Stimulated activated memory B cell treated with anti-CD40 and anti-IgM and Interleukin-4, amounts not matched to agents 10 μg/mL and 1 μg/mL and 100 μg/mL, for 72 hours (primary cell): Measurements from ENCODE around the gene DCDC1.
"Not testable (repeated sequence)": the region's sequence is repeated elsewhere in the genome, so short reads cannot be mapped to it uniquely, and the experiment has no call there.

ENCODE experiments used
- ATAC-seq: fragments of 150-1000 bp; cut with Tn5 transposase; 2 replicates; pipeline ENCODE4 v1.10.0; 2021
- H3K27ac Mint-ChIP-seq: one replicate; pipeline ENCODE4 v1.8.0; 2022; ENCODE audit warnings: mild to moderate bottlenecking, mixed read lengths
- H3K27me3 Mint-ChIP-seq: one replicate; pipeline ENCODE4 v1.8.0; 2022; ENCODE audit warnings: mixed read lengths
- H3K36me3 Mint-ChIP-seq: one replicate; pipeline ENCODE4 v1.8.0; 2022; ENCODE audit warnings: mixed read lengths
- H3K4me1 Mint-ChIP-seq: one replicate; pipeline ENCODE4 v1.8.0; 2022; ENCODE audit warnings: mixed read lengths
- H3K4me3 Mint-ChIP-seq: one replicate; pipeline ENCODE4 v1.8.0; 2022; ENCODE audit warnings: mild to moderate bottlenecking, moderate library complexity, mixed read lengths
- H3K9me3 Mint-ChIP-seq: one replicate; pipeline ENCODE4 v1.8.0; 2022; ENCODE audit warnings: mixed read lengths

DCDC1 gene

DNA sequence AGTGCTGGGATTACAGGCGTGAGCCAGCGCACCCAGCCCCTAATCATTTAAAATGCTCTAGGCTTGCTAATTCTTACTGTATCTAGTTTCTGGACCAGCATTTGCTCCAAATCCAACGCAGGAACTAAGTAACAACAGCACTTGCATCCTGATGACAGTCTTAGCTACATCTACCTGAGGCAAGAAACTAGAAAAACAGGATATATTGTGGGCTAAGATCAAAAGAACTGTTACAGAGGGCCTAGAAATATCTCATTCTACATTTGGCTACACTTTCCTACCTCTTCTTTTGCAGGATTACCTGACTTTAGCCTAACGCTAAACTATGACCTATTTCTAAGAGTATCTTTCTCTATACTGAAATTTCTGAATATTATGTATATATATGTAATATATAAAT is 7.8 kb downstream of the DCDC1 start:
- H3K27me3 Mint-ChIP-seq: peaks cover 8% of the 10 kb centered on the region
- peaks cover 19% of the 10 kb centered on the region for H3K4me1 Mint-ChIP-seq
- H3K27ac Mint-ChIP-seq: no peak overlapping the region
- no peaks in the 10 kb centered on the region for H3K9me3 Mint-ChIP-seq
- no peak overlapping the region for H3K4me3 Mint-ChIP-seq
- ATAC-seq: no peak
- H3K36me3 Mint-ChIP-seq: no peaks in the 10 kb centered on the region

GRCh38 chr11:31355817-31356216 is 13.7 kb downstream of the DCDC1 start:
- no peak for ATAC-seq
- H3K27ac Mint-ChIP-seq: no peak overlapping the region
- H3K4me1 Mint-ChIP-seq: no peaks in the 10 kb centered on the region
- H3K9me3 Mint-ChIP-seq: no peaks in the 10 kb centered on the region
- no peaks in the 10 kb centered on the region for H3K36me3 Mint-ChIP-seq
- H3K27me3 Mint-ChIP-seq: peaks cover 9% of the 10 kb centered on the region
- H3K4me3 Mint-ChIP-seq: no peak overlapping the region

DNA sequence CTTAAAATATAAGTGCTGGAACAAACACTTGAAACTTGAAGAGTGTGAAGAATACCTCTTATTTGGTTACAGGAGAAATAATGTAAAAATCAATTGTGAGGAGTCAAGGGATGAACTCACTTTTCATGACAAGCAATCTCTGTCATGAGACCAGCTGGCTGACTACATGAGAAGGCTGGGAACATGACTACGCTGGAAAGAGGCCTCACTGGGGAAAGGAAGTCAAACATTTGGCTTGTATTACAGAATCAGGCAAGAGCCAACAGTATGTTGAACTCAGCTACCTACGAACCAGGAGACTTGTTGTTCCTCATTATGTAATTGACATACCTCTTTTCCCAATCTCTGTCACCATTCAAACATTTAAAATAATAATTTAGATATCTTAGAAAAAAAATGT is 14.4 kb downstream of the DCDC1 start:
- no peak for ATAC-seq
- Mint-ChIP-seq H3K27ac (no peak overlapping the region), H3K4me1 (no peaks in the 10 kb centered on the region), H3K9me3 (no peaks in the 10 kb centered on the region), H3K36me3 (no peaks in the 10 kb centered on the region), H3K27me3 (peaks cover 9% of the 10 kb centered on the region), H3K4me3 (no peak overlapping the region)

DNA sequence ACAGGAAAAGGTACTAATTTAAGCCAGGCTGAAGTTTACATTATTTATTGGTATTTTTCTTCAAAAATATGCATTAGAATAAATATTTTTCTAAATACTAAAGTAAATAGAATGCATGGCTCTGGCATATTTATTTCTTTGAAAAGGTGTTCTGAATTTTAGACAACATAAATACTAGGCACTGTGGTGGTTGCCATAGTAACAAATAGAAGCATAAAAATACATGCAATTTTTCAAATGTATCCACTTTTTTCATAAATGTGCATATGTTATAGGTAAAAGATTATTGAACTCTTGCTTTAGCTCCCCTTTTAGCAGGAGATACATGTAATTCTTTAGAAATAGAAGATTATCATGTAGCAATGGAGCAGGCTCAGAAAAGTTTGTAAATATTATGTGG is 18.4 kb downstream of the DCDC1 start:
- Mint-ChIP-seq H3K36me3 (no peaks in the 10 kb centered on the region), H3K27ac (no peak overlapping the region), H3K4me3 (no peak overlapping the region), H3K9me3 (no peaks in the 10 kb centered on the region), H3K27me3 (peaks cover 7% of the 10 kb centered on the region), H3K4me1 (no peaks in the 10 kb centered on the region)
- no peak for ATAC-seq

GRCh38 chr11:31340903-31341572 is 28.5 kb downstream of the DCDC1 start:
- Mint-ChIP-seq H3K27ac (no peak overlapping the region), H3K27me3 (peaks cover 19% of the 10 kb centered on the region), H3K36me3 (no peaks in the 10 kb centered on the region), H3K4me1 (no peaks in the 10 kb centered on the region), H3K4me3 (no peak overlapping the region), H3K9me3 (no peaks in the 10 kb centered on the region)
- no peak for ATAC-seq

- H3K27me3 Mint-ChIP-seq: peaks cover 50% of the 10 kb centered on the region
- H3K36me3 Mint-ChIP-seq: no peaks in the 10 kb centered on the region
- H3K4me1 Mint-ChIP-seq: no peaks in the 10 kb centered on the region
- H3K4me3 Mint-ChIP-seq: no peak overlapping the region
- ATAC-seq: no peak
- H3K9me3 Mint-ChIP-seq: no peaks in the 10 kb centered on the region
- no peak overlapping the region for H3K27ac Mint-ChIP-seq
These were observed 31.7 kb downstream of the DCDC1 start for GRCh38 chr11:31337806-31338205.

DNA sequence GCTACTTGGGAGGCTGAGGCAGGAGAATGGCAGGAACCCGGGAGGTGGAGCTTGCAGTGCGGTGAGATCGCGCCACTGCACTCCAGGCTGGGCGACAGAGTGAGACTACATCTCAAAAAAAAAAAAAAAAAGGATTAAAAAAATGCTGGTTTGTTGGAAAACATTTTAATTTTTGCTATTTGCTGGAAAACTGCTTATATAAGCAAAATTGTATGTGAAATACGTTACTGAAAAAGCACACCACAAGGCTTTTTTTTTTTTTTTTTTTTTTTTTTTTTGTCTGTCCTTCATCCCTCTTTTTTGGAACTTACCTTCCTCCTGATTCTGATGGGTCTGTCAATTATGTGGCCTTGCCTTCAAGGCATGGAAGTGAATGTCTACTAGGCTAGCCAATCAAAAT is 40.8 kb downstream of the DCDC1 start:
- ATAC-seq: no peak
- Mint-ChIP-seq H3K36me3 (no peaks in the 10 kb centered on the region), H3K27me3 (peaks cover 13% of the 10 kb centered on the region)

GRCh38 chr11:31327417-31327816 is 42.1 kb downstream of the DCDC1 start:
- no peak overlapping the region for H3K4me3 Mint-ChIP-seq

More for the DNA sequence above, 40.8 kb downstream of the DCDC1 start:
- Mint-ChIP-seq H3K4me3 (no peak overlapping the region), H3K9me3 (peaks cover 8% of the 10 kb centered on the region), H3K4me1 (peaks cover 11% of the 10 kb centered on the region), H3K27ac (no peak overlapping the region)

DNA sequence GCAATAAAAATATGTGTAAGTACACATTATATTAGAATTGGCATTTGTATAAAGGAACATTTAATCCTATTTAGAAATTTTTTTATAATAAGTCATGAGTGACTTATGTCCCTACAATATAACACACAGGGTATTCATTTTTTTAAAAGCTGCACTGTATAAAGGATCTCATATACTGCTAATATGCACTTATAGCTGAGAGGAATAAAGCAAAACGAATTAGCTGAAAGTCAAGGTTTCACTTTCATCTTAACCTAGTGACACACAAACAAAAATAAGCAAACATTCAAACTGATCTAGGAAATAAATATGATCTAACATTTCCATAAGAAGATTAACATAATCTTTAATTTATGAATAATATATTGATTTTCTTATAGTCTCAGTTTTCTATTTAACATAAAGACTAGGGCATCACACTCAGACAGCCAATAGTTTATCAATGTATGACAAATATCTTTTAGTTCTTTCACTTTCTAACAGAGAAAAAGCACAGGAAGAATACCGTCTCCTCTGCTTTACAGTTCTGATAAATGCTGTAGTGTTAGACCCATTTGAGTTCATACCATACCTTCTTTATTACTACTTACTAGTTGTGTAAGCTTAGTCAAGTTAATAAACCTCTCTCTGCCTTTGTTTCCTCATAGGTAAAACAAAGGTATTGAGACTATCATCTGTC is 42.9 kb downstream of the DCDC1 start:
- H3K36me3 Mint-ChIP-seq: no peaks in the 10 kb centered on the region
- no peak overlapping the region for H3K4me3 Mint-ChIP-seq
- H3K27ac Mint-ChIP-seq: no peak overlapping the region
- no peak for ATAC-seq
- H3K9me3 Mint-ChIP-seq: peaks cover 8% of the 10 kb centered on the region
- H3K4me1 Mint-ChIP-seq: peaks cover 11% of the 10 kb centered on the region
- no peaks in the 10 kb centered on the region for H3K27me3 Mint-ChIP-seq

More at GRCh38 chr11:31327417-31327816, 42.1 kb downstream of the DCDC1 start:
- H3K36me3 Mint-ChIP-seq: no peaks in the 10 kb centered on the region
- H3K27ac Mint-ChIP-seq: no peak overlapping the region
- H3K4me1 Mint-ChIP-seq: peaks cover 11% of the 10 kb centered on the region
- H3K9me3 Mint-ChIP-seq: peaks cover 8% of the 10 kb centered on the region
- H3K27me3 Mint-ChIP-seq: no peaks in the 10 kb centered on the region
- no peak for ATAC-seq

- Mint-ChIP-seq H3K9me3 (peaks cover 5% of the 10 kb centered on the region), H3K4me3 (no peak overlapping the region), H3K27ac (no peak overlapping the region), H3K36me3 (no peaks in the 10 kb centered on the region), H3K4me1 (peaks cover 11% of the 10 kb centered on the region), H3K27me3 (no peaks in the 10 kb centered on the region)
- ATAC-seq: no peak
These were observed 44.4 kb downstream of the DCDC1 start for GRCh38 chr11:31325160-31325559.

DNA sequence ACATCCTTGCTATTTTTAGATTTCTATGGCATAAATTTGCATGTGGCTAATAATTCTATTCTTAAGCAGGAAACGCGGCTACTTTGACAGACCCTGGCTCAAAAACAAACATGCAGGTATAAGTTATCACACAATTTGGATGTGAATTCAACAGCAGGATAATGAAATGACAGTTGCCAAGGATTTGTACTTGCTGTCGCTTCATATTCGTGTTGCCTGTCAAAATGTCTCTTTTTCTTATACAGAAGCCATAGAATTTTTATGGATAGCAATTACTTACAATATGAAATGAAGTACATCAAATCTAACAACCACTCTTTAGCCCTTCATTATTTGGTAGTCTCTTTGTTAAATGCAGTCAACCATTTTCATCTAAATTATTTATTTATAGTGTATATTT is 46.4 kb downstream of the DCDC1 start:
- Mint-ChIP-seq H3K9me3 (peaks cover 3% of the 10 kb centered on the region), H3K27ac (no peak overlapping the region), H3K4me1 (peaks cover 11% of the 10 kb centered on the region), H3K36me3 (no peaks in the 10 kb centered on the region), H3K4me3 (no peak overlapping the region), H3K27me3 (no peaks in the 10 kb centered on the region)
- no peak for ATAC-seq

GRCh38 chr11:31321494-31321893 is 48.0 kb downstream of the DCDC1 start:
- H3K4me3 Mint-ChIP-seq: not testable (repeated sequence)

GRCh38 chr11:31303644-31304180 is 65.8 kb downstream of the DCDC1 start:
- H3K27ac Mint-ChIP-seq: no peak overlapping the region
- H3K4me3 Mint-ChIP-seq: no peak overlapping the region
- H3K27me3 Mint-ChIP-seq: no peaks in the 10 kb centered on the region
- ATAC-seq: no peak
- no peaks in the 10 kb centered on the region for H3K9me3 Mint-ChIP-seq
- no peaks in the 10 kb centered on the region for H3K36me3 Mint-ChIP-seq
- no peaks in the 10 kb centered on the region for H3K4me1 Mint-ChIP-seq

More at GRCh38 chr11:31321494-31321893, 48.0 kb downstream of the DCDC1 start:
- not testable (repeated sequence) for ATAC-seq, H3K36me3 Mint-ChIP-seq, H3K27me3 Mint-ChIP-seq, H3K9me3 Mint-ChIP-seq, H3K4me1 Mint-ChIP-seq, H3K27ac Mint-ChIP-seq

GRCh38 chr11:31301549-31302510 is 67.7 kb downstream of the DCDC1 start:
- no peaks in the 10 kb centered on the region for H3K4me1 Mint-ChIP-seq
- no peak for ATAC-seq
- H3K9me3 Mint-ChIP-seq: no peaks in the 10 kb centered on the region
- H3K36me3 Mint-ChIP-seq: no peaks in the 10 kb centered on the region
- no peak overlapping the region for H3K27ac Mint-ChIP-seq
- H3K4me3 Mint-ChIP-seq: no peak overlapping the region
- no peaks in the 10 kb centered on the region for H3K27me3 Mint-ChIP-seq

- Mint-ChIP-seq H3K36me3 (no peaks in the 10 kb centered on the region), H3K27ac (no peak overlapping the region), H3K4me1 (no peaks in the 10 kb centered on the region), H3K4me3 (no peak overlapping the region), H3K27me3 (no peaks in the 10 kb centered on the region), H3K9me3 (no peaks in the 10 kb centered on the region)
- no peak for ATAC-seq
These were observed 74.2 kb downstream of the DCDC1 start for GRCh38 chr11:31295308-31295707.
